ENCODE measurements around the gene ASIC3.
"Not testable (repeated sequence)": the region's sequence is repeated elsewhere in the genome, so short reads cannot be mapped to it uniquely, and the experiment has no call there.

The ASIC3 gene

GRCh38 chr7:151047976-151048815 lies at the start of gene ASIC3:
ASIC3 (plus strand) TSS chr7:151048531; CDS start chr7:151048886, 355 bp downstream.
- no peak for DNase-seq

GRCh38 chr7:150999001-150999400 lies 49.3 kb upstream of the ASIC3 start:
- DNase-seq = no peak

- no peak for DNase-seq
Observed at GRCh38 chr7:150999497-151000230, 48.7 kb upstream of the ASIC3 start.

- DNase-seq = no peak
Observed at GRCh38 chr7:151000897-151001495, 47.3 kb upstream of the ASIC3 start.

GRCh38 chr7:151001546-151001945 lies 46.8 kb upstream of the ASIC3 start:
- DNase-seq = no peak

DNA sequence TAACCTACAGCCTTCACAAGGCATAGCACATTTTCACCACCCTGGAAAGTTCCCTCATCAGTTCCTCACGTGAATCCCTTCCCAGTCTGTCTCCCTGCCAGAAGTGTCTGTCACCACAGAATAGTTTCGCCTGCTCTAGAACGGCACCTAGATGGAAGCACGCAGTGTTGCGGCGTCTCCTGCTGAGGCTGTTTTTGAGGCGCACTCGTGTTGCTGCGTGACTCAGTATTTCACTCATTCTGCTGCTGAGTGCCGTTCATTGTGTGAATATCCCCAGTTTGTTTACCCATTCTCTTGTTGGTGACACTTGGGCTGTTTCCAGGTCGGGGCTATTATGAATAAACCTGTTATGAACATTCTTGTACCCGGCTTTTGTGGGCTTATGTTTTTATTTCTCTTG lies 44.8 kb upstream of the ASIC3 start:
- DNase-seq = no peak

GRCh38 chr7:151005566-151005965 lies 42.8 kb upstream of the ASIC3 start:
- no peak for DNase-seq

GRCh38 chr7:151006590-151007300 lies 41.6 kb upstream of the ASIC3 start:
- no peak for DNase-seq

DNA sequence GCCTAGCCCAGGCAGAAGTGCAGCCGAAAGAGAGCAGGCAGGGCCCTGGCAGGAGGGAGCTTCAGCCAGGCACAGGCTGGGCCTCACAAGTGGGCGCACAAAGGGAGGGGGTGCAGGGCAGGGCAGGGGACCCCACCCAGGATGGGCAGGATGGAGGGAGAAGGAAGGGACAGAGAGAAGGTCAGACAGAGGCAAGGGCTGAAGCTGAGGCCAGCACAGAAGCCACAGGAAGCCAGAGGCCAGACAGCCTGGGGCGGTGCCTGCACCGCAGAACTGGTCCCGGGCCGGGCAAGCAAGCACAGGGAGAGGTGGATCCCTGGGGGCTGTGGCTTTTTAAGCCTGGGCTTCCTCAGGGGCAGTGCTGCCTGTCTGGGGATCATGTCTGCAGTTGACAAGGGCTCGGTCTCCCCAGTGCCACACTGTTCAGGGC lies 40.8 kb upstream of the ASIC3 start:
- no peak for DNase-seq

- DNase-seq = no peak
Observed at GRCh38 chr7:151008143-151008510, 40.2 kb upstream of the ASIC3 start.

DNA sequence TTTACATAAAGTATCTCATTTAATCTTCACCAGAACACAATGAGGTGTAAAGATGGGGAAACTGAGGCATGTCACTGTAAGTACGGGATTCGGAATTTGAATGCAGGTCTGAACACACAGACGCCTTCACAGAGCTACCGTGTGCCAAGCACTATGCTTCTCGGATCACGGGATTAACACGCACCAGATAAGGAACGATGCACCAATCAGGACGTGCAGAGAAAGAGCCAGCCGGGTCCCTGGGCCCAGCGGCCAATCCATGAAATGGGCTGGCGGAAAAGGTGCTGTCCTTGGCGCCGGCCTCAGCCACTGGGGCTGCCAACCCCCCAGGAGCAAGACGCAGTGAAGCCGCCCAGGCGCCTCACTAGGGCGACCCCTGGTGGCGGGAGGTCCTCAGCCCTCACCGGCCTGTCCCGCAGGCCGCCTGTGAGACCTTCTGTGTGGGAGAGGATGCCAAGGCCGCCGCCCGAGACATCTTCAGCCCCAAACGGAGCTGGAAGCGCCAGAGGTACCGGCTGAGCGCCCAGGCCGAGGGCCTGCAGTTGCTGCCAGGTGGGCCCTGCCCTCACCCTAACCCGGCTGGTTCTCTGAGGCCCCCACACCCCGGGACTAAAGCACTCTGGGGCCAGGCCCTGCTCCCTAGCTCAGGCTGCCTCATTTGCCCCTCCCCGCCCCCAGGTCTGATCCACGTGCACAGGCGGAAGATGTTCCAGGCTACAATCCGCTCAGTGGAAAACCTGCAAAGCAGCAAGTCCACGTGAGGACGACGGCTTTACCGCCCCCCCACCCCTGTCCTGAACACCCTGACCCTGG lies 39.6 kb upstream of the ASIC3 start:
- peak; percentile 81 for DNase-seq

GRCh38 chr7:151009327-151010036 lies 38.8 kb upstream of the ASIC3 start:
- no peak for DNase-seq

DNA sequence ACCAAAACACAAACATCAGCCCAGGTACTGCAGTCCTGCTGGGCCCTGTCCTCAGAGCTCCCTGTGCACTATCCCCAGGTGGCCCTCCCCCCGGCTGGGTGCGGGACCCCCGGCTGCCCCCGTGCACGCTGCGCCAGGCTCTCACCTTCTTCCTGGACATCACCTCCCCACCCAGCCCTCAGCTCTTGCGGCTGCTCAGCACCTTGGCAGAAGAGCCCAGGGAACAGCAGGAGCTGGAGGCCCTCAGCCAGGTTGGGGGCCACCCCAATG lies 38.4 kb upstream of the ASIC3 start:
- DNase-seq = no peak

DNA sequence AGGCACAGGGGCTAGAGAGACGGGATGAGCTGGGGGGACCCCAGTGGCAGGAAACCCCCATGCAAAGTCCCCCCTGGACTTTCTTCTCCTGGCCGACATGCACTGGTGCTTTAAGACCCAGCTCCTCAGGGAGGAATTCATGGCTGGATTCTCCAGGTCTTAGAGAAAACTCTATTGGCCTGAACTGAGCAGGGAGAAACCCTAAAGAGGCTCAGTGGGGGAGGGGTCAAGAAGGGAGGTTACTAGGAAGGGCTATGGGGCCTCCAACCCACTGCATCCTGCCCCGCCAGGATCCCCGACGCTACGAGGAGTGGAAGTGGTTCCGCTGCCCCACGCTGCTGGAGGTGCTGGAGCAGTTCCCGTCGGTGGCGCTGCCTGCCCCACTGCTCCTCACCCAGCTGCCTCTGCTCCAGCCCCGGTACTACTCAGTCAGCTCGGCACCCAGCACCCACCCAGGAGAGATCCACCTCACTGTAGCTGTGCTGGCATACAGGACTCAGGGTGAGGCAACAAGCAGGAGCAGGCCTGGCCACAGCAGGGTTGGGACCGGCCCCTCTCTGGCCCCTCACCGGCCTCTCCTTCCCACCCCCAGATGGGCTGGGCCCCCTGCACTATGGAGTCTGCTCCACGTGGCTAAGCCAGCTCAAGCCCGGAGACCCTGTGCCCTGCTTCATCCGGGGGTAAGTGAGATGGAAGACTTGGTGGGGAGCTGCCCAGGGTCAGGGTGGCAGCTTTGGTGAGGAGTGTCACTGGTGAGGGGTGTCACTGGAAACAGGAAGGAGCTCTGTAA lies 37.8 kb upstream of the ASIC3 start:
- peak; percentile 44 for DNase-seq

DNA sequence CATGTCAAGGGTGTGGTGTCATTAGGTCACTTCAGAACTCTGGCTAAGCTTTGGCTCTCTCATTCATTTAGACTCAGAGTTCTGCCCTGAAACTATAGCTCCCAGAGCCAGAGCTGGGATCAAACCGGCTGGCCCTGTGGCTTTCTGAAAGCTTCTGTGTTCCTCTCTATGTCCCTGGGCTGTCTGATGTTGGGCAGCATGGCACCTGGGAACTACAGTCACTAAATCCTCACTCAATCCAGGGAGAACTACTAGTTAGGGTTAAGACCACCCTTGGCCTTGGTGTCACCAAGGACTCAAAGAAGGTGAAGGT lies 37.3 kb upstream of the ASIC3 start:
- DNase-seq = no peak

DNA sequence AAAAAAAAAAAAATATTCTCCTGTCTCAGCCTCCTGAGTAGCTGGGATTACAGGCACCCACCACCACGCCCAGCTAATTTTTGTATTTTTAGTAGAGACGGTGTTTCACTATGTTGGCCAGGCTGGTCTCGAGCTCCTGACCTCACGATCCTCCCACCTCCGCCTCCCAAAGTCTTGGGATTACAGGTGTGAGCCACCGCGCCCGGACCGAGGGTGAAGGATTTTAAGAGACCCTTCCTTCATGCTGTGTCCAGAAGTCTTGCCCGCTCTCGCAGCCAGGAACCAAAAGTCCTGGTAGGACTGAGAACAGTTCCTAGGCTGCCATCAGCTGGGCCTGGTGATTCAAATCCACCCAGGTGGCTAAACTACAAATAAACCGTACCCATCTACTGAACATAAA lies 36.7 kb upstream of the ASIC3 start:
- DNase-seq = not testable (repeated sequence)

- no peak for DNase-seq
Observed at GRCh38 chr7:151012031-151012692, 36.2 kb upstream of the ASIC3 start.

- no peak for DNase-seq
Observed at GRCh38 chr7:151012911-151013347, 35.4 kb upstream of the ASIC3 start.

- DNase-seq = no peak
Observed at GRCh38 chr7:151013356-151013732, 35.0 kb upstream of the ASIC3 start.

DNA sequence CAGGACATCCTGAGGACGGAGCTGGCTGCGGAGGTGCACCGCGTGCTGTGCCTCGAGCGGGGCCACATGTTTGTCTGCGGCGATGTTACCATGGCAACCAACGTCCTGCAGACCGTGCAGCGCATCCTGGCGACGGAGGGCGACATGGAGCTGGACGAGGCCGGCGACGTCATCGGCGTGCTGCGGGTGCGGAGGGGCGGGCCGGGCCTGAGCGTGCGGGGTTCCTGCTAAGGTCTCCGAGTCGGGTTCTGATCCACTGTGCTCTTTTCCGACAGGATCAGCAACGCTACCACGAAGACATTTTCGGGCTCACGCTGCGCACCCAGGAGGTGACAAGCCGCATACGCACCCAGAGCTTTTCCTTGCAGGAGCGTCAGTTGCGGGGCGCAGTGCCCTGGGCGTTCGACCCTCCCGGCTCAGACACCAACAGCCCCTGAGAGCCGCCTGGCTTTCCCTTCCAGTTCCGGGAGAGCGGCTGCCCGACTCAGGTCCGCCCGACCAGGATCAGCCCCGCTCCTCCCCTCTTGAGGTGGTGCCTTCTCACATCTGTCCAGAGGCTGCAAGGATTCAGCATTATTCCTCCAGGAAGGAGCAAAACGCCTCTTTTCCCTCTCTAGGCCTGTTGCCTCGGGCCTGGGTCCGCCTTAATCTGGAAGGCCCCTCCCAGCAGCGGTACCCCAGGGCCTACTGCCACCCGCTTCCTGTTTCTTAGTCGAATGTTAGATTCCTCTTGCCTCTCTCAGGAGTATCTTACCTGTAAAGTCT lies 34.4 kb upstream of the ASIC3 start:
- DNase-seq = peak; percentile 85
